ENCODE results near the gene SLC16A3.

DNA sequence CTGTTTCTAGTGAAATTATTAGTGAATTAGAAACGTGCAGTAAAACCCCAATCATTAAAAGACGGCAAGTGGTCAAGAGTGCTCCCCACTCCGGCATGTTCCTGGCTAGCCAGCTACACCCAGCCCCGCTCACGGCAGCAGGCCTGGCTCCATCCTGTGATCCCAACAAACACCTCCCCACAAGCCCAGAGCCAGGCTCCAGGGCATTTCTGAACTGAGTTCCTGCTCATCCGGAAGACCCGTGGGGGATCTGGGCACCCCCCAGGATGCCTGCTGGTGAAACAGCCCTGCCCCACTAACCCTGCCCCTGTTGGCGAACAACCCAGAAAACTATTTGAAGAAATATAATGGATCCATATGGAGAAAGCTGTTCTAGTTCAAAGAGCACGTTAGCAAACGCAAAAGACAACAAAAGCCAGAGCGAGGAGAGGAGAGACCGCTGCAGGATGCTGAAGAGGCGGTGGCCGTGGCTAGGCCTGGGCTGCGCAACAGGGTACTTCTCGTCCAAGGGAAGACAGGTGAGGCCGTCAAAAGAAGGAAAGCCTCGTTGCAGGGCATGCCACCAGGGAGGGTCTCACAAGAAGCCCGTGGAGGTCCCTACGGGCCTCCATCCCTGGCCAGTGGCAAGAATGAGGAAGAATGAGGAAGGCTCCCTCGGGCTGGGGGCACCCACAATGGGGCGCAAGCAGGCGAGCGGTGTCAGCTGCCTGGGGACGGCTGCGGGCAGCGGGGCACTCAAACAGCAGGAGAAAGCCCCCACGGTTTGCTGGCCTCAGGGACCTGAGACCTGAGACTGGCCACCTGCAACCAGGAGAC, 19.2 kb downstream of the SLC16A3 start:
- TF ChIP-seq, protein P1, sequence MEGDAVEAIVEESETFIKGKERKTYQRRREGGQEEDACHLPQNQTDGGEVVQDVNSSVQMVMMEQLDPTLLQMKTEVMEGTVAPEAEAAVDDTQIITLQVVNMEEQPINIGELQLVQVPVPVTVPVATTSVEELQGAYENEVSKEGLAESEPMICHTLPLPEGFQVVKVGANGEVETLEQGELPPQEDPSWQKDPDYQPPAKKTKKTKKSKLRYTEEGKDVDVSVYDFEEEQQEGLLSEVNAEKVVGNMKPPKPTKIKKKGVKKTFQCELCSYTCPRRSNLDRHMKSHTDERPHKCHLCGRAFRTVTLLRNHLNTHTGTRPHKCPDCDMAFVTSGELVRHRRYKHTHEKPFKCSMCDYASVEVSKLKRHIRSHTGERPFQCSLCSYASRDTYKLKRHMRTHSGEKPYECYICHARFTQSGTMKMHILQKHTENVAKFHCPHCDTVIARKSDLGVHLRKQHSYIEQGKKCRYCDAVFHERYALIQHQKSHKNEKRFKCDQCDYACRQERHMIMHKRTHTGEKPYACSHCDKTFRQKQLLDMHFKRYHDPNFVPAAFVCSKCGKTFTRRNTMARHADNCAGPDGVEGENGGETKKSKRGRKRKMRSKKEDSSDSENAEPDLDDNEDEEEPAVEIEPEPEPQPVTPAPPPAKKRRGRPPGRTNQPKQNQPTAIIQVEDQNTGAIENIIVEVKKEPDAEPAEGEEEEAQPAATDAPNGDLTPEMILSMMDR (IDR thresholded peaks at IDR 0.05) = no peak
- TF ChIP-seq POLR2A (IDR thresholded peaks at IDR 0.05) = no peak
- no peak for TF ChIP-seq POLR2AphosphoS5 (IDR thresholded peaks at IDR 0.05; ENCODE audit: insufficient read depth in 1 of 2, low read depth in 1 of 2)

All from vagina (tissue), 2 donors.